ENCODE measurements around the gene SETD2.

DNA sequence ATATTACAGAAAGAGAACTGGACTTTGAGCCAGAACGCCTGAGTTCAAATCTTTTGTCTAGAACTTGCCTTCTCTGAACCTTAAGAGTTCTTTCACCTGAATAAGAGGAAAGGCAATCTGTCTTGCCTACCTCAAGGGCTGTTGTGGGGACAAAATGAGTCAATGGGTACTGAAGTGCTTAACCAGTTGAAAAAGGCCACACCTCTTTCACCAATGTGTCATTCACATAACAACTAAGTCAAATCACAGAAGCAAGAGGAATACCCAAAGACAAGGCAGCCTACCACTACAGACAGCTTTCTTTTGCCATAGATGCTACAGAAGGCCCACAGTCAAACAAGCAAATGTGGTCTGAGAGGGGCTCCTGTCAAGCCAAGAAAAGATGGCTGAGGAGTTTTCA is 144.7 kb downstream of the SETD2 start:
- TF ChIP-seq, protein P1, sequence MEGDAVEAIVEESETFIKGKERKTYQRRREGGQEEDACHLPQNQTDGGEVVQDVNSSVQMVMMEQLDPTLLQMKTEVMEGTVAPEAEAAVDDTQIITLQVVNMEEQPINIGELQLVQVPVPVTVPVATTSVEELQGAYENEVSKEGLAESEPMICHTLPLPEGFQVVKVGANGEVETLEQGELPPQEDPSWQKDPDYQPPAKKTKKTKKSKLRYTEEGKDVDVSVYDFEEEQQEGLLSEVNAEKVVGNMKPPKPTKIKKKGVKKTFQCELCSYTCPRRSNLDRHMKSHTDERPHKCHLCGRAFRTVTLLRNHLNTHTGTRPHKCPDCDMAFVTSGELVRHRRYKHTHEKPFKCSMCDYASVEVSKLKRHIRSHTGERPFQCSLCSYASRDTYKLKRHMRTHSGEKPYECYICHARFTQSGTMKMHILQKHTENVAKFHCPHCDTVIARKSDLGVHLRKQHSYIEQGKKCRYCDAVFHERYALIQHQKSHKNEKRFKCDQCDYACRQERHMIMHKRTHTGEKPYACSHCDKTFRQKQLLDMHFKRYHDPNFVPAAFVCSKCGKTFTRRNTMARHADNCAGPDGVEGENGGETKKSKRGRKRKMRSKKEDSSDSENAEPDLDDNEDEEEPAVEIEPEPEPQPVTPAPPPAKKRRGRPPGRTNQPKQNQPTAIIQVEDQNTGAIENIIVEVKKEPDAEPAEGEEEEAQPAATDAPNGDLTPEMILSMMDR (IDR thresholded peaks at IDR 0.05; ENCODE audit: low read depth, low read length), result no peak
- TF ChIP-seq, protein P2, sequence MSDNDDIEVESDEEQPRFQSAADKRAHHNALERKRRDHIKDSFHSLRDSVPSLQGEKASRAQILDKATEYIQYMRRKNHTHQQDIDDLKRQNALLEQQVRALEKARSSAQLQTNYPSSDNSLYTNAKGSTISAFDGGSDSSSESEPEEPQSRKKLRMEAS (IDR thresholded peaks at IDR 0.05; ENCODE audit: low read depth, low read length), result no peak
- TF ChIP-seq POLR2A (IDR thresholded peaks at IDR 0.05; ENCODE audit: extremely low read depth, insufficient read length), result no peak

Measured in NB4 (cell line).